Skin epidermis (tissue), 12 donors: ENCODE measurements around the gene ADAMTS12.
"Not testable (repeated sequence)": the region's sequence is repeated elsewhere in the genome, so short reads cannot be mapped to it uniquely, and the experiment has no call there.

ENCODE experiments used
- H3K27ac ChIP-seq, 21 experiments: fragments of 200-600 bp; sonication (generic) in 11 of 21; one replicate each; pipeline ENCODE4 v1.5.0; 2020; ENCODE audit warnings: mild to moderate bottlenecking in 3 of 21, inconsistent platforms in 2 of 21, moderate library complexity in 2 of 21
- H3K4me3 ChIP-seq, 7 experiments: fragments of 200-600 bp; sonication (generic) in 2 of 7; one replicate each; pipeline ENCODE4 v1.5.0; 2020; ENCODE audit warnings: inconsistent platforms in 2 of 7, mild to moderate bottlenecking in 2 of 7, moderate library complexity in 1 of 7

ADAMTS12 gene

GRCh38 chr5:33891788-33892619, at the start of gene ADAMTS12:
ADAMTS12 (minus strand) TSS chr5:33891990; CDS start chr5:33891856, 134 bp downstream.
- peak within 1 kb of the TSS; percentile 12 to 36 (median 26) for H3K4me3 ChIP-seq
- peak within 1 kb of the TSS in 15 of 21 experiments; percentile 2 to 77 (median 39) for H3K27ac ChIP-seq

- Histone ChIP-seq H3K4me3 (no peak overlapping the region), H3K27ac (no peak overlapping the region)
Observed at GRCh38 chr5:33941090-33941489, 49.3 kb upstream of the ADAMTS12 start.

- H3K27ac ChIP-seq: no peak overlapping the region
- H3K4me3 ChIP-seq: no peak overlapping the region
Observed at GRCh38 chr5:33939556-33940262, 47.9 kb upstream of the ADAMTS12 start.

- Histone ChIP-seq H3K4me3 (no peak overlapping the region), H3K27ac (no peak overlapping the region)
Observed at GRCh38 chr5:33938881-33939280, 47.1 kb upstream of the ADAMTS12 start.

GRCh38 chr5:33938507-33938796, 46.7 kb upstream of the ADAMTS12 start:
- Histone ChIP-seq H3K27ac (no peak overlapping the region), H3K4me3 (no peak overlapping the region)

GRCh38 chr5:33937707-33938506, 46.1 kb upstream of the ADAMTS12 start:
- Histone ChIP-seq H3K27ac (no peak overlapping the region), H3K4me3 (no peak overlapping the region)

GRCh38 chr5:33937017-33937706, 45.4 kb upstream of the ADAMTS12 start:
- Histone ChIP-seq H3K4me3 (peak overlapping the region in 2 of 7 experiments; percentile 3 to 20), H3K27ac (no peak overlapping the region)

- no peak within 1 kb of the TSS for H3K27ac ChIP-seq
- H3K4me3 ChIP-seq: peak within 1 kb of the TSS in 4 of 7 experiments; percentile 2 to 20 (median 3)
Observed at GRCh38 chr5:33936381-33937016, 44.7 kb upstream of the ADAMTS12 start, which contains the start of gene RXFP3. RXFP3 (plus strand) TSS chr5:33936386; CDS start chr5:33936741, 355 bp downstream.

GRCh38 chr5:33936004-33936380, 44.2 kb upstream of the ADAMTS12 start:
- Histone ChIP-seq H3K4me3 (peak overlapping the region in 4 of 7 experiments; percentile 2 to 20 (median 3)), H3K27ac (no peak overlapping the region)

- Histone ChIP-seq H3K27ac (no peak overlapping the region), H3K4me3 (no peak overlapping the region)
Observed at GRCh38 chr5:33934176-33934575, 42.4 kb upstream of the ADAMTS12 start.

- no peak overlapping the region for H3K27ac ChIP-seq
Observed at GRCh38 chr5:33933723-33934169, 42.0 kb upstream of the ADAMTS12 start.

GRCh38 chr5:33931136-33931535, 39.3 kb upstream of the ADAMTS12 start:
- H3K27ac ChIP-seq: no peak overlapping the region
- H3K4me3 ChIP-seq: no peak overlapping the region

More at GRCh38 chr5:33933723-33934169, 42.0 kb upstream of the ADAMTS12 start:
- H3K4me3 ChIP-seq: no peak overlapping the region

GRCh38 chr5:33929925-33930690, 38.3 kb upstream of the ADAMTS12 start:
- Histone ChIP-seq H3K4me3 (no peak overlapping the region), H3K27ac (no peak overlapping the region)

GRCh38 chr5:33928283-33928682, 36.5 kb upstream of the ADAMTS12 start:
- no peak overlapping the region for H3K27ac ChIP-seq
- H3K4me3 ChIP-seq: no peak overlapping the region

GRCh38 chr5:33927685-33928084, 35.9 kb upstream of the ADAMTS12 start:
- Histone ChIP-seq H3K4me3 (no peak overlapping the region), H3K27ac (no peak overlapping the region)

GRCh38 chr5:33925278-33925677, 33.5 kb upstream of the ADAMTS12 start:
- no peak overlapping the region for H3K27ac ChIP-seq
- H3K4me3 ChIP-seq: no peak overlapping the region

- Histone ChIP-seq H3K27ac (no peak overlapping the region), H3K4me3 (no peak overlapping the region)
Observed at GRCh38 chr5:33921002-33921401, 29.2 kb upstream of the ADAMTS12 start.

GRCh38 chr5:33914844-33915243, 23.1 kb upstream of the ADAMTS12 start:
- H3K4me3 ChIP-seq, H3K27ac ChIP-seq: not testable (repeated sequence)
